GM19324 (cell line): ENCODE results near the gene ADAP1.

Experiments
- ATAC-seq: cut with Tn5 transposase; IDR thresholded peaks from one replicate; pipeline ENCODE4 v1.9.1; 2021; ENCODE audit warnings: mild to moderate bottlenecking, moderate library complexity; ENCODE audit not compliant: unreplicated experiment, low FRiP score

ADAP1 gene

GRCh38 chr7:910931-911431 is 43.5 kb downstream of the ADAP1 start:
- ATAC-seq, result no peak

DNA sequence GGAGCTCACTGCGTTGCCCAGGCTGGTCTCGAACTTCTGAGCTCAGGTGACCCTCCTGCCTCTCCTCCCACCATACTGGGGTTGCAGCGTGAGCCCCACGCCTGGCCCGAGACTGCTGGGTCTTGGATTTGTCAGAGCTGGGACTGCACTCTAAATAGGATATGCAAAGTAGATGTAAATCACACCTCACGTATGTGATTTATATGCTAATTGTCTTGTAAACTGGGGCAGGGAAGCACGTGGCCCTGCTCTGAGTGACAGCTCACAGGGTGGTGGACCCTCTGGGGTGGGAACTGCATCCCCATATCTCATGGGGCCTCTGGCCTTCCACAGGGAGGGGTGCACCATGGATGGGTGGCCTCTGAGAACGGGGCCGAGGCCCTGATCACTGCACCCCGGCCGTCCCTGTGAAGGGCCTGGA is 44.0 kb downstream of the ADAP1 start:
- no peak for ATAC-seq

DNA sequence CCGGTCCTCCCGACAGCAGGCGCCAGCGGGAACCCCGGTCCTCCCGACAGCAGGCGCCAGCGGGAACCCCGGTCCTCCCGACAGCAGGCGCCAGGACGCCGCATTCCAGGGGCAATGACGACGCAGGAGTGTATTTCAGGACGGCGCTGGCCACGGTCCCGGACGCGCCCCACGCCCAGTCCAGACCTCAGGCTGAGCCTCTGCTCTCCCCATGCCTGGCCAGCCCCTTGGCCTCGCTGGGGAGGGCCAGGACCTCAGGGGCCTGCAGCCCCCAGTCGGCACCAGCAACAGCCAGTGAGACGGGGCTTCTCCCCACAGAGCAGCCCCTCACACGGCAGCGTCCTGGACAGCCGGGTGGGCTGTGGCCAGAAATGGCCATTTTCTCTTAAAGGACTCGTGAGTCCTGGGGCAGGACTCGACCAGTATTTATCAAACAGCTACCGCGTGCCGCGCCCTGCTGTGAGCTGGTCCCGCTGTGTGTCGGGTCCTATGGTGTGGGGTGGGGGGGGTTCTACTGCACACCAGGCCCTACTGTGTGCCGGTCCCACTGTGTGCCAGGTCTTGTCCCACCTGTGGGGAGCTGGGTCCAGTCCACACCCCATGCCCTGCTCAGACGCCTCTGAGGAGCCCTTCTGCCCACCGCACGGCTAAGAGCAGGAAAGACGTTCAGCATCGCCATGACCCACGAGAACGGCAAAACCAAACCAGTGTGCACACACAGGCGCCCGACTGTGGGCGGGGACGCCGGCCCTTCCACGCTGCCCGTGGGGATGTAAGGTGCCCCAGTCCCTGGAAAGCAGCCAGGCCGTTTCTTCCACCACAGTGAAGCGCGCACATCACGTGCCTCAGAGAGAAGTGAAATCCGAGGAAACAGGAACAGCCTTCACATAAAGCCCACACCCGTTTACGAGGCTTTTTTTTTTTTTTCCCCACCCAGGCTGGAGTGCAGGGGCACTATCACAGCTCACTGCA is 44.8 kb downstream of the ADAP1 start:
- ATAC-seq, result no peak

- peak; percentile 82 for ATAC-seq
These were observed 45.7 kb downstream of the ADAP1 start for GRCh38 chr7:908591-909357.

- no peak for ATAC-seq
These were observed 46.3 kb downstream of the ADAP1 start for GRCh38 chr7:908159-908581.

DNA sequence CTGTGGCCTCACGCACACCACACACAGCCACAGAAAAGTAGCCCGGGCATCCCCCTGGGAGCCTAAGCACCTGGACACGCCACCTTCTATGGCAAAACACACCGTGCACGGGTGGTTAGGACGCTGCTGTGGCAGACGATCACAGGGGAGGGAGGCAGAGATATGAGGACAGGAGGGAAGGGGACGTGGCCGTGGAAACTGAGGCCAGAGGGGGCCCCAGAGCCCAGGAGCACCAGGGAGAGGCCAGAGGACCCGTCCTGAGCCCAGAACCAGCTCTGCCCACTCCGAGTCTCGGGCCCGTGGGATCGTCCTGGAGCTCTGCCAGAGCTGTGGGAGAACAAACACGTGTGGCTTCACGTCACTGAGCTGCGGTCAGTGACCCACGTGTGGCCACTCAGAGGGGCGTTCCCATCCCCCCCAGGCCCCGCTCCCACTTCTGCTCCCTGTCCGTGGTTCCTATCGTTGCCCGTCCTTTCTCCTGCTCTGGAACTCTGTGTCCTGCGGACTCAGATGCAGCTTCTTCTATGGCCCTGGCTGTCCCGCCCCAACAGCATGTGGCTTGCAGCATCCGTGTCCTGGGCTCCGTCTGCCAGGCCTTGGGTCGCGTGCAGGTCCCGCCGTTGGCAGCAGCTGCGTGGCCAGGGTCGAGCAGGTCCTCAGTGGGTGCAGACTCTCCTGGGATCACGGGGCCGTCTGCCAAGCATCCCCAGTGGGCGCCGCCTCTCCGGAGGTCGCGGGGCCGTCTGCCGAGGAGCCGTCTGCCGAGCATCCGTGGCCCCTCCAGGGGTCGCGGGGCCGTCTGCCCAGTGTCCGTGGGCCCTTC is 47.1 kb downstream of the ADAP1 start:
- ATAC-seq, result no peak

DNA sequence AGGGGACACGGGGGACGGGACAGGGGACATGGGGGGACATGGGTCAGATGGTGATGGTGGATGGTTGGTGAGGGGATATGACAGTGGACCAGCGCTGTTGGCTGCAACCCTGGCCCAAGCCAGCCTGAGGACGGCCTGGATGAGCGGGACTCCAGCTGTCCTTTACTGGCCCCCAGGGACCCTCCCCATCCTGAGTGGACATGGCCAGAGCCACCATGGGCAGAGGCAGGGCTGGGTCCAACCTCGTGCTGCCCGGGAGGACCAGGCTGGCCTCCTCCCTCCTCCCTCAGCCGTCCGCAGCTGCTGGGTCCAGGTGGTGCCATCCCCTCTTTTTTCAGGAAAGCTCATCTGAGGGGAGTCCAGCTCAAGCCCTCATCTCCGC is 47.7 kb downstream of the ADAP1 start:
- no peak for ATAC-seq

- no peak for ATAC-seq
These were observed 49.6 kb downstream of the ADAP1 start for GRCh38 chr7:904847-905246.

DNA sequence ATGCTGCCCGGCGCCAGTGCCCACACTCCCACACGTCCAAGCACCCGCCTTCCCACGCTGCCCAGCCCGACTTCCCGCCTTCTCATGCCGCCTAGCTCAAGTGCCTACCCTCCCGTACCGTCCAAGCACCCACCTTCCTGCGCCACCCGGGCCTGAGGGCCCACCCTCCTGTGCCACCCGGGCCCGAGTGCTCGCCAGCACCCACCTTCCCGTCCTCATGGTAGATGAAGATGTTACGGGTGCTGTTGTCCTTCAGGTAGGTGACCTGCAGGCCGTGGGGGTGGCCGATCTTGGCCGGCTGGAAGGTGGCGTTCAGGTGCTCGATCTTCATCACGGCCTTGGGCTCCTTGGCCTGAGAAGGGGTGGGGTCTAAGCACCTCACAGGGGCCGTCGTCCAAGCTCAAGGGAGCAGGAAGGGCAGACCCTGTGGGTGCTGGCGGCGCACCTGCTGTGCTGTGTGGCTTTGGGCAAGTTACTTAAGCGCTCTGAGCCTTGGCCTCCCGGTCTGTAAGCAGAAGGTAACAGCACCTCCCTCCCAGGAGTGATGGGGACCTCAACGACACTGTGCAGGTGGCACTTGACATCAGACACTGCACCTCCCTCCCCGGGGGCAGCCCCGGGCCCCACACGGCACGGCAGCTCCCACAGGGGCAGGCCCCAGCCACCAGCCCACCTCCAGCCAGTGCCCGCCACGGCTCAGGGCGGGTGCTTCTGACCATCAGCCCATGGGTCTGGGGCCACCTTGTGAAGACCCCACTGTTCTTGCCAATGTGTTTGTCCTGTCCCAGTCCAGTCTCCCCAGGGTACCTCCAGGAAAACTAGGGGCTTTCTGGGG is 50.3 kb downstream of the ADAP1 start:
- ATAC-seq, result no peak

- no peak for ATAC-seq
These were observed 51.5 kb downstream of the ADAP1 start for GRCh38 chr7:902996-903395.

- no peak for ATAC-seq
These were observed 52.9 kb downstream of the ADAP1 start for GRCh38 chr7:901388-902154.

GRCh38 chr7:901041-901387 is 53.5 kb downstream of the ADAP1 start:
- no peak for ATAC-seq

DNA sequence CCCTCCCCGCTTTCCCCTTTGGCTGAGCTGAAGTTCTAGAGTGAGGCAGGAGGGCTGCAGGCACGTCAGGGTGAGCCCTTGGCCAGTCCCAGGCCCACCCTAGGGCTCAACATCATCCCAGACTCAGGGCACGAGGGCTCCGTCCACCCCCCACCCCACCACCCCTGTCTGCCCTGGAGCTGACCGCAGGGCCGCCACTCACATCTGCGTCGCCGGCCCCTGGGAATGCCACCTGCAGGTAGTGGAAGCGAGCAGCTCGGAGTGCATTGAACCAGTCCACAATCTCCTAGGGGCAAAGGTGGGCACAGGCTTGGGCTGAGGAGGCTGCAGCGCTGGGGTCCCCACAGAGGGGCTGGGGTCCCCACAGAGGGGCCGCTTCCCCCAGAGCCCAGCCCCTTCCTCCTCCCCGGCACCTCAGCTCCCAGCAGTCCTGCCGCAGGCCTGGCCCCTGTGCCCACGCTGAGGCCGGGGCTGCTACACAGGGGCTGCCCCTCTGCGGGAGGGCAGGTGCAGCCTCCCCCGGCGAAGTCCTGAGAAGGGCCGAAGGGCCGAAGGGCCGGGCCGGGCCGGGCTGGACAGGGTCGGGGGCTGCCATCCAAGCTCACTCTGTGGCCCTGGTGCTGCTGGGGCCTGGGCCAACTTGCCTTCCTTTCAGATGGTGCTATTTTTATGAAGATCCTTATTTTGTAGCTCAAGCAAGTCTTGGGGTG is 54.0 kb downstream of the ADAP1 start:
- no peak for ATAC-seq

- ATAC-seq, result no peak
These were observed 54.7 kb downstream of the ADAP1 start for GRCh38 chr7:899806-900205.

GRCh38 chr7:898855-899681 is 55.4 kb downstream of the ADAP1 start:
- ATAC-seq, result no peak

GRCh38 chr7:898460-898854 is 56.0 kb downstream of the ADAP1 start:
- ATAC-seq, result no peak

DNA sequence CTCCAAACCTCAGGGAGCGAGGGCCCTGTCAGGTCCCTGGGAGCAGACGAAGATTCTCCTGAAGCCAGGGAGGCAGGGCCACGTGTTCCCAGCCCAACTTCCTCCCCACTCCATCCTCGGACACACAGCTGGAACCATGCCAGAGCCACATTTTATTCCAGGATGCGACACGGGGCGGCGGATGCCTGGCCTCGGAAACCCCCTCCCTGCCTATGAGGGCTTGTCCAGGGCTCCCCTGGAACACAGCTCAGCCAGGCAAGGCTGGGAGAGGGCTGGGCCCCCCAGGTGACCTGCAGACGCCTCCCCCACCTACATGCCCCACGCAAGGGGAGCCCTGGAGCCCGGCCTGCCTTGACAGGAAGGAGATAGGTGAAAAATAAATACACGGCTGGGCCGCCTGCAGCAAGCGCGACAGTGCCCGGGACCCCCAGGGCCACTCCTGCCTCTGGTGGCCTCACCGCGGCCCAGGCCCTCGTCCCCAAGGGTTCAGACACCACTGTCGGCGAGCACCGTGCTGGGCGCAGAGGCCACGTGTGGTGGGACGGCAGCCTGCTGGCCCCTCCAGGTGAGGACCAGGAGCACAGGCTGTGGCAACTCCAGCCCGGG is 56.6 kb downstream of the ADAP1 start:
- no peak for ATAC-seq
